ENCODE measurements around the gene PANX2. TPM values are rescaled to one million over a fixed set of nuclear protein-coding genes. Genes with fewer than 3 reads are reported as not detected.
A peak's percentile ranks its signal among the peaks of the same experiment; 100 is the strongest.
"Not testable (repeated sequence)": the region's sequence is repeated elsewhere in the genome, so short reads cannot be mapped to it uniquely, and the experiment has no call there.

Gene PANX2
- total RNA-seq, 1 experiment from 2014 or later: 2.6 TPM

- Mint-ChIP-seq H3K4me3 (ENCODE audit: unreplicated experiment) (no peak overlapping the region), H3K27ac (ENCODE audit: unreplicated experiment) (no peak overlapping the region), H3K27me3 (ENCODE audit: insufficient read depth, unreplicated experiment) (no peaks in the 10 kb centered on the region), H3K9me3 (ENCODE audit: unreplicated experiment) (no peaks in the 10 kb centered on the region), H3K4me1 (ENCODE audit: low read depth, unreplicated experiment) (peaks cover 23% of the 10 kb centered on the region), H3K36me3 (ENCODE audit: insufficient read depth, unreplicated experiment) (no peaks in the 10 kb centered on the region)
- Histone ChIP-seq H3K4me3 (ENCODE audit: low read depth, low read length) (no peak overlapping the region), H3K36me3 (ENCODE audit: control insufficient read depth, insufficient read depth, low read length) (no peaks in the 10 kb centered on the region), H3K4me1 (peaks cover 19% of the 10 kb centered on the region), H3K9me3 (no peaks in the 10 kb centered on the region), H3K27me3 (replicated peaks; ENCODE audit: control insufficient read depth, insufficient read depth, low read length) (no peaks in the 10 kb centered on the region)
- ChIA-PET POLR2A (no interaction called here), CTCF (no interaction called here)
- DNase-seq: no peak
- BruUV-seq (replicated peaks): no TSS peak
- no peak for TF ChIP-seq CTCF (IDR thresholded peaks at IDR 0.05; ENCODE audit: insufficient read depth in 1 of 2, low read depth in 1 of 2, low read length in 1 of 2, severe bottlenecking in 1 of 2, unreplicated experiment in 1 of 2)
- intact Hi-C loops (cut with micrococcal nuclease; ENCODE audit: unreplicated experiment): no loop called here
Observed at GRCh38 chr22:50144005-50144614, 26.4 kb upstream of the PANX2 start.

- intact Hi-C loops (cut with micrococcal nuclease; ENCODE audit: unreplicated experiment): loop anchor here (5.0 kb wide), 1 partner anchor 44 kb away; no protein-coding TSS in a partner anchor
- H3K4me3 ChIP-seq (ENCODE audit: low read depth, low read length): no peak overlapping the region
- Mint-ChIP-seq H3K27ac (ENCODE audit: unreplicated experiment) (peak overlapping the region; percentile 61), H3K4me1 (ENCODE audit: low read depth, unreplicated experiment) (peaks cover 23% of the 10 kb centered on the region), H3K4me3 (ENCODE audit: unreplicated experiment) (no peak overlapping the region), H3K36me3 (ENCODE audit: insufficient read depth, unreplicated experiment) (no peaks in the 10 kb centered on the region), H3K27me3 (ENCODE audit: insufficient read depth, unreplicated experiment) (no peaks in the 10 kb centered on the region), H3K9me3 (ENCODE audit: unreplicated experiment) (no peaks in the 10 kb centered on the region)
- H3K27me3 ChIP-seq (replicated peaks; ENCODE audit: control insufficient read depth, insufficient read depth, low read length): no peaks in the 10 kb centered on the region
- BruUV-seq (replicated peaks): no TSS peak
- H3K36me3 ChIP-seq (ENCODE audit: control insufficient read depth, insufficient read depth, low read length): no peaks in the 10 kb centered on the region
- no peak for DNase-seq
- TF ChIP-seq CTCF (IDR thresholded peaks at IDR 0.05; ENCODE audit: insufficient read depth in 1 of 2, low read depth in 1 of 2, low read length in 1 of 2, severe bottlenecking in 1 of 2, unreplicated experiment in 1 of 2): no peak
- ChIA-PET CTCF (interaction anchor here (0.6 kb wide), 1 partner anchor 65 kb away, joined by 6 read pairs; no protein-coding TSS in a partner anchor), POLR2A (no interaction called here)
- no peaks in the 10 kb centered on the region for H3K9me3 ChIP-seq
- H3K4me1 ChIP-seq: peaks cover 11% of the 10 kb centered on the region; the same call in 1 of the 2 replicates
Observed at GRCh38 chr22:50145721-50146438, 24.7 kb upstream of the PANX2 start.

GRCh38 chr22:50146439-50147238, 23.9 kb upstream of the PANX2 start:
- intact Hi-C loops (cut with micrococcal nuclease; ENCODE audit: unreplicated experiment): loop anchor here (5.0 kb wide), 1 partner anchor 44 kb away; no protein-coding TSS in a partner anchor
- no TSS peak for BruUV-seq (replicated peaks)
- H3K36me3 Mint-ChIP-seq (ENCODE audit: insufficient read depth, unreplicated experiment): no peaks in the 10 kb centered on the region
- peak overlapping the region; percentile 29 for H3K27ac Mint-ChIP-seq (ENCODE audit: unreplicated experiment)
- H3K4me1 ChIP-seq: peaks cover 11% of the 10 kb centered on the region; the same call in 1 of the 2 replicates
- H3K27me3 Mint-ChIP-seq (ENCODE audit: insufficient read depth, unreplicated experiment): no peaks in the 10 kb centered on the region
- DNase-seq: peak; percentile 64 to 66
- H3K36me3 ChIP-seq (ENCODE audit: control insufficient read depth, insufficient read depth, low read length): no peaks in the 10 kb centered on the region
- peak overlapping the region; percentile 32 for H3K4me3 Mint-ChIP-seq (ENCODE audit: unreplicated experiment)
- no peaks in the 10 kb centered on the region for H3K27me3 ChIP-seq (replicated peaks; ENCODE audit: control insufficient read depth, insufficient read depth, low read length)
- ChIA-PET POLR2A (no interaction called here), CTCF (interaction anchor here (0.6 kb wide), 1 partner anchor 66 kb away, joined by 6 read pairs; no protein-coding TSS in a partner anchor)
- H3K9me3 Mint-ChIP-seq (ENCODE audit: unreplicated experiment): no peaks in the 10 kb centered on the region
- H3K4me1 Mint-ChIP-seq (ENCODE audit: low read depth, unreplicated experiment): peaks cover 23% of the 10 kb centered on the region
- H3K4me3 ChIP-seq (ENCODE audit: low read depth, low read length): no peak overlapping the region
- TF ChIP-seq CTCF (IDR thresholded peaks at IDR 0.05; ENCODE audit: insufficient read depth in 1 of 2, low read depth in 1 of 2, low read length in 1 of 2, severe bottlenecking in 1 of 2, unreplicated experiment in 1 of 2): peak; percentile 49 to 60
- no peaks in the 10 kb centered on the region for H3K9me3 ChIP-seq

GRCh38 chr22:50147258-50148165, 23.0 kb upstream of the PANX2 start:
- H3K4me1 ChIP-seq; POLR2A ChIA-PET; H3K27me3 Mint-ChIP-seq (ENCODE audit: insufficient read depth, unreplicated experiment); H3K27me3 ChIP-seq (replicated peaks; ENCODE audit: control insufficient read depth, insufficient read depth, low read length); DNase-seq; H3K36me3 ChIP-seq (ENCODE audit: control insufficient read depth, insufficient read depth, low read length); H3K4me3 ChIP-seq (ENCODE audit: low read depth, low read length); H3K9me3 ChIP-seq; BruUV-seq (replicated peaks); H3K9me3 Mint-ChIP-seq (ENCODE audit: unreplicated experiment); H3K36me3 Mint-ChIP-seq (ENCODE audit: insufficient read depth, unreplicated experiment): not testable (repeated sequence)
- Mint-ChIP-seq H3K4me1 (ENCODE audit: low read depth, unreplicated experiment) (peaks cover 15% of the 10 kb centered on the region), H3K27ac (ENCODE audit: unreplicated experiment) (peak overlapping the region; percentile 29), H3K4me3 (ENCODE audit: unreplicated experiment) (peak overlapping the region; percentile 32)
- CTCF ChIA-PET: interaction anchor here (0.7 kb wide), 1 partner anchor 18 kb away, joined by 3 read pairs; no protein-coding TSS in a partner anchor
- intact Hi-C loops (cut with micrococcal nuclease; ENCODE audit: unreplicated experiment): loop anchor here (5.0 kb wide), 1 partner anchor 45 kb away; no protein-coding TSS in a partner anchor

All from Caco-2 (cell line).